ENCODE measurements around the gene SOX18.

Gene SOX18

GRCh38 chr20:64081624-64081964 lies 32.2 kb upstream of the SOX18 start:
- peaks cover 0 to 77% (median 70%) of the 10 kb centered on the region in 4 experiments for H3K4me1 ChIP-seq (ENCODE audit: control extremely low read depth in 1 of 4, control insufficient read depth in 4 of 4, insufficient read depth in 4 of 4, low read length in 3 of 4)
- no peak for DNase-seq
- H3K27ac ChIP-seq (ENCODE audit: insufficient read depth in 1 of 2, low read depth in 1 of 2, low read length in 2 of 2, poor library complexity in 1 of 2, severe bottlenecking in 2 of 2) = no peak overlapping the region
- H3K36me3 ChIP-seq (ENCODE audit: control insufficient read depth in 4 of 4, insufficient read depth in 4 of 4, low read length in 3 of 4) = no peaks in the 10 kb centered on the region
- POLR2A ChIA-PET = interaction anchor here (1.1 kb wide), 1 partner anchor 17 kb away, joined by 3 read pairs; no protein-coding TSS in a partner anchor
- WGBS (ENCODE audit: insufficient coverage) = 90% methylated on average over 5 of the region's 6 CpGs
- peaks cover 0 to under 1% (median 0%) of the 10 kb centered on the region in 5 experiments for H3K9me3 ChIP-seq (ENCODE audit: control extremely low read depth in 1 of 5, control insufficient read depth in 4 of 5, insufficient read depth in 2 of 5, low read depth in 1 of 5, low read length in 4 of 5)
- no peaks in the 10 kb centered on the region for H3K27me3 ChIP-seq (replicated peaks in 2 of 5; ENCODE audit: control insufficient read depth in 4 of 5, insufficient read depth in 5 of 5, low read length in 4 of 5)
- CTCF ChIA-PET = interaction anchor here (1.0 to 19.6 kb wide), 11 partner anchors 10 to 101 kb away, joined by 3 to 178 read pairs (median 12); partner anchors contain the start of genes NPBWR2, PRPF6 and TCEA2
- H3K4me3 ChIP-seq (ENCODE audit: control insufficient read depth in 1 of 7, extremely low read depth in 1 of 7, insufficient read depth in 4 of 7, low read depth in 2 of 7, low read length in 6 of 7) = peak overlapping the region in 4 of 7 experiments; percentile 63 to 83 (median 71)

GRCh38 chr20:64080813-64081623 lies 31.6 kb upstream of the SOX18 start:
- peak overlapping the region in 6 of 7 experiments; percentile 59 to 83 (median 78) for H3K4me3 ChIP-seq (ENCODE audit: control insufficient read depth in 1 of 7, extremely low read depth in 1 of 7, insufficient read depth in 4 of 7, low read depth in 2 of 7, low read length in 6 of 7)
- peaks cover 0 to 83% (median 76%) of the 10 kb centered on the region in 4 experiments for H3K4me1 ChIP-seq (ENCODE audit: control extremely low read depth in 1 of 4, control insufficient read depth in 4 of 4, insufficient read depth in 4 of 4, low read length in 3 of 4)
- H3K9me3 ChIP-seq (ENCODE audit: control extremely low read depth in 1 of 5, control insufficient read depth in 4 of 5, insufficient read depth in 2 of 5, low read depth in 1 of 5, low read length in 4 of 5) = no peaks in the 10 kb centered on the region
- peaks cover 0 to 5% (median 0%) of the 10 kb centered on the region in 4 experiments for H3K36me3 ChIP-seq (ENCODE audit: control insufficient read depth in 4 of 4, insufficient read depth in 4 of 4, low read length in 3 of 4)
- H3K27ac ChIP-seq (ENCODE audit: insufficient read depth in 1 of 2, low read depth in 1 of 2, low read length in 2 of 2, poor library complexity in 1 of 2, severe bottlenecking in 2 of 2) = no peak overlapping the region
- POLR2A ChIA-PET = interaction anchor here (1.1 to 1.6 kb wide), 2 partner anchors 11 to 17 kb away, joined by 3 to 5 read pairs; no protein-coding TSS in a partner anchor
- H3K27me3 ChIP-seq (replicated peaks in 2 of 5; ENCODE audit: control insufficient read depth in 4 of 5, insufficient read depth in 5 of 5, low read length in 4 of 5) = no peaks in the 10 kb centered on the region
- no peak for DNase-seq
- 56% methylated on average over 11 of the region's 17 CpGs for WGBS (ENCODE audit: insufficient coverage)
- CTCF ChIA-PET = interaction anchor here (1.0 to 19.6 kb wide), 10 partner anchors 12 to 100 kb away, joined by 3 to 178 read pairs (median 11); partner anchors contain the start of genes NPBWR2, PRPF6 and TCEA2

- Histone ChIP-seq H3K4me1 (ENCODE audit: control extremely low read depth in 1 of 4, control insufficient read depth in 4 of 4, insufficient read depth in 4 of 4, low read length in 3 of 4) (peaks cover 0 to 89% (median 82%) of the 10 kb centered on the region in 4 experiments), H3K9me3 (ENCODE audit: control extremely low read depth in 1 of 5, control insufficient read depth in 4 of 5, insufficient read depth in 2 of 5, low read depth in 1 of 5, low read length in 4 of 5) (no peaks in the 10 kb centered on the region), H3K27ac (ENCODE audit: insufficient read depth in 1 of 2, low read depth in 1 of 2, low read length in 2 of 2, poor library complexity in 1 of 2, severe bottlenecking in 2 of 2) (peak within 1 kb of the TSS; percentile 33 to 81), H3K27me3 (replicated peaks in 2 of 5; ENCODE audit: control insufficient read depth in 4 of 5, insufficient read depth in 5 of 5, low read length in 4 of 5) (no peaks in the 10 kb centered on the region), H3K4me3 (ENCODE audit: control insufficient read depth in 1 of 7, extremely low read depth in 1 of 7, insufficient read depth in 4 of 7, low read depth in 2 of 7, low read length in 6 of 7) (peak within 1 kb of the TSS; percentile 58 to 92 (median 79)), H3K36me3 (ENCODE audit: control insufficient read depth in 4 of 4, insufficient read depth in 4 of 4, low read length in 3 of 4) (peaks cover 0 to 11% (median 3%) of the 10 kb centered on the region in 4 experiments)
- DNase-seq = peak in 2 of 3 donors; percentile 45 to 58
- WGBS (ENCODE audit: insufficient coverage) = 3% methylated on average over 36 of the region's 62 CpGs
- CTCF ChIA-PET = interaction anchor here (0.7 to 19.6 kb wide), 7 partner anchors 11 to 100 kb away, joined by 4 to 178 read pairs (median 12); partner anchors contain the start of genes NPBWR2 and PRPF6
- POLR2A ChIA-PET = interaction anchor here (0.8 to 1.6 kb wide), 5 partner anchors 11 to 42 kb away, joined by 3 to 5 read pairs (median 3); partner anchors contain the start of gene TCEA2
Measured at GRCh38 chr20:64080013-64080812, 30.8 kb upstream of the SOX18 start, which contains the start of gene OPRL1. TSS of gene OPRL1 (plus strand) at chr20:64080082. CDS start at chr20:64092721, 12,639 bp downstream.

GRCh38 chr20:64079273-64080012 lies 30.0 kb upstream of the SOX18 start, which contains the start of gene RGS19:
TSS of gene RGS19 (minus strand) at chr20:64079518. CDS start at chr20:64076886, 2,632 bp downstream.
- CTCF ChIA-PET = interaction anchor here (0.8 to 19.6 kb wide), 9 partner anchors 10 to 99 kb away, joined by 3 to 178 read pairs (median 5); partner anchors contain the start of genes NPBWR2 and PRPF6

GRCh38 chr20:64078934-64079272 lies 29.5 kb upstream of the SOX18 start:
- POLR2A ChIA-PET = interaction anchor here (0.8 to 1.4 kb wide), 5 partner anchors 9 to 40 kb away, joined by 3 to 9 read pairs (median 3); no protein-coding TSS in a partner anchor
- CTCF ChIA-PET = interaction anchor here (0.8 to 19.6 kb wide), 9 partner anchors 10 to 98 kb away, joined by 3 to 178 read pairs (median 4); partner anchors contain the start of genes NPBWR2 and PRPF6
- Histone ChIP-seq H3K4me1 (ENCODE audit: control extremely low read depth in 1 of 4, control insufficient read depth in 4 of 4, insufficient read depth in 4 of 4, low read length in 3 of 4) (peaks cover 0 to 90% (median 77%) of the 10 kb centered on the region in 4 experiments), H3K4me3 (ENCODE audit: control insufficient read depth in 1 of 7, extremely low read depth in 1 of 7, insufficient read depth in 4 of 7, low read depth in 2 of 7, low read length in 6 of 7) (peak overlapping the region; percentile 58 to 92 (median 79)), H3K36me3 (ENCODE audit: control insufficient read depth in 4 of 4, insufficient read depth in 4 of 4, low read length in 3 of 4) (peaks cover 0 to 24% (median 10%) of the 10 kb centered on the region in 4 experiments), H3K27me3 (replicated peaks in 2 of 5; ENCODE audit: control insufficient read depth in 4 of 5, insufficient read depth in 5 of 5, low read length in 4 of 5) (no peaks in the 10 kb centered on the region), H3K27ac (ENCODE audit: insufficient read depth in 1 of 2, low read depth in 1 of 2, low read length in 2 of 2, poor library complexity in 1 of 2, severe bottlenecking in 2 of 2) (peak overlapping the region; percentile 33 to 81), H3K9me3 (ENCODE audit: control extremely low read depth in 1 of 5, control insufficient read depth in 4 of 5, insufficient read depth in 2 of 5, low read depth in 1 of 5, low read length in 4 of 5) (no peaks in the 10 kb centered on the region)
- WGBS (ENCODE audit: insufficient coverage) = 0% methylated on average over 1 of the region's 4 CpGs
- DNase-seq = no peak

More at GRCh38 chr20:64079273-64080012, 30.0 kb upstream of the SOX18 start, which contains the start of gene RGS19:
- WGBS (ENCODE audit: insufficient coverage) = 0% methylated on average over 48 of the region's 73 CpGs
- H3K9me3 ChIP-seq (ENCODE audit: control extremely low read depth in 1 of 5, control insufficient read depth in 4 of 5, insufficient read depth in 2 of 5, low read depth in 1 of 5, low read length in 4 of 5) = no peaks in the 10 kb centered on the region
- peak within 1 kb of the TSS; percentile 33 to 81 for H3K27ac ChIP-seq (ENCODE audit: insufficient read depth in 1 of 2, low read depth in 1 of 2, low read length in 2 of 2, poor library complexity in 1 of 2, severe bottlenecking in 2 of 2)
- peaks cover 0 to 19% (median 8%) of the 10 kb centered on the region in 4 experiments for H3K36me3 ChIP-seq (ENCODE audit: control insufficient read depth in 4 of 4, insufficient read depth in 4 of 4, low read length in 3 of 4)
- no peaks in the 10 kb centered on the region for H3K27me3 ChIP-seq (replicated peaks in 2 of 5; ENCODE audit: control insufficient read depth in 4 of 5, insufficient read depth in 5 of 5, low read length in 4 of 5)
- peaks cover 0 to 90% (median 83%) of the 10 kb centered on the region in 4 experiments for H3K4me1 ChIP-seq (ENCODE audit: control extremely low read depth in 1 of 4, control insufficient read depth in 4 of 4, insufficient read depth in 4 of 4, low read length in 3 of 4)
- DNase-seq = peak; percentile 86 to 95 (median 95)
- POLR2A ChIA-PET = interaction anchor here (0.8 to 1.6 kb wide), 6 partner anchors 10 to 41 kb away, joined by 3 to 5 read pairs (median 3); partner anchors contain the start of gene TCEA2
- peak within 1 kb of the TSS; percentile 58 to 92 (median 79) for H3K4me3 ChIP-seq (ENCODE audit: control insufficient read depth in 1 of 7, extremely low read depth in 1 of 7, insufficient read depth in 4 of 7, low read depth in 2 of 7, low read length in 6 of 7)

All from common myeloid progenitor, CD34-positive (primary cell).